HCT116 (cell line): ENCODE measurements around the gene GPRIN2. TPM values are rescaled to one million over a fixed set of nuclear protein-coding genes. Genes with fewer than 3 reads are reported as not detected.

Experiments
- ATAC-seq: fragments of 200-7000 bp; cut with Tn5 transposase; 2 replicates; pipeline ENCODE4 v1.9.1; 2020; ENCODE audit warnings: mild to moderate bottlenecking, moderate library complexity
- BruUV-seq: library from RNA; stranded (reverse); fragments of 400-500 nt; replicated peaks from 2 replicates; lab custom pipeline; 2021; lab: Mats Ljungman, UMichigan
- CTCF ChIA-PET: fragments of 300-600 bp; sonication (Branson Sonifier 250); formaldehyde crosslinking; loops from one replicate; lab custom pipeline; 2021; ENCODE audit warnings: antibody characterized with exemption; lab: Charles Lee
- POLR2A ChIA-PET: fragments of 300-600, 350-600 bp; sonication (Branson Sonifier 250); formaldehyde crosslinking; loops from one replicate; lab custom pipeline; 2021; ENCODE audit warnings: antibody characterized with exemption; lab: Charles Lee
- RAD21 ChIA-PET, 2 experiments: fragments of 300-600 bp; sonication (Branson Sonifier 250); formaldehyde crosslinking; loops; one replicate each; lab custom pipeline; 2023; ENCODE audit warnings: low total read pairs in 2 of 2; ENCODE audit not compliant: uncharacterized antibody in 2 of 2, unreplicated experiment in 2 of 2, low non-redundant PET in 1 of 2; lab: Charles Lee
- DNase-seq: peaks from one replicate; pipeline ENCODE4 v3.0.0-alpha.2; 2010; ENCODE audit warnings: low read depth, low spot score
- H2AFZ ChIP-seq: fragments of 200-600 bp; shearing (Covaris generic), sonication (generic); 2 replicates; pipeline ENCODE4 v1.6.1; 2017; ENCODE audit warnings: low read depth, mixed run types, mixed read lengths, antibody characterized with exemption, low read length; ENCODE audit not compliant: poor library complexity, severe bottlenecking
- H3K27ac ChIP-seq: 2 replicates; pipeline ENCODE4 v1.5.1; 2012; ENCODE audit warnings: low read depth, low read length
- H3K27me3 ChIP-seq: fragments of 200-600 bp; sonication (generic); 2 replicates; pipeline ENCODE4 v1.6.1; 2016; ENCODE audit warnings: mixed run types, low read length, mixed read lengths; ENCODE audit not compliant: insufficient read depth
- H3K36me3 ChIP-seq, 2 experiments: fragments of 200-500 bp in 1 of 2; fragments of 200-600 bp in 1 of 2; sonication (Bioruptor generic) in 1 of 2; sonication (generic) in 1 of 2; 2 replicates each; pipeline versions ENCODE4 v1.5.1 to v1.6.1; 2014 to 2016; ENCODE audit warnings: low read length in 2 of 2, inconsistent platforms in 1 of 2, mixed read lengths in 1 of 2, mixed run types in 1 of 2; ENCODE audit not compliant: insufficient read depth in 2 of 2, control insufficient read depth in 1 of 2
- H3K4me1 ChIP-seq, 2 experiments: fragments of 200-600 bp in 1 of 2; sonication (generic) in 1 of 2; 2 replicates each; pipeline versions ENCODE4 v1.5.1 to v1.6.1; 2012 to 2017; ENCODE audit warnings: low read length in 2 of 2, inconsistent platforms in 1 of 2, mild to moderate bottlenecking in 1 of 2, mixed read lengths in 1 of 2, mixed run types in 1 of 2, moderate library complexity in 1 of 2; ENCODE audit not compliant: insufficient read depth in 2 of 2, control insufficient read depth in 1 of 2
- H3K4me2 ChIP-seq: fragments of 200-600 bp; sonication (generic); 2 replicates; pipeline ENCODE4 v1.6.1; 2017; ENCODE audit warnings: mixed run types, low read length, mixed read lengths
- H3K4me3 ChIP-seq, 2 experiments: fragments of 200-600 bp in 1 of 2; sonication (generic) in 1 of 2; replicated peaks in 1 of 2; 2 replicates each; pipeline ENCODE4 v1.5.1; 2011 to 2016; ENCODE audit warnings: low read length in 2 of 2, control low read depth in 1 of 2, low read depth in 1 of 2, mild to moderate bottlenecking in 1 of 2, mixed read lengths in 1 of 2, mixed run types in 1 of 2
- H3K79me2 ChIP-seq: fragments of 200-600 bp; sonication (generic); 2 replicates; pipeline ENCODE4 v1.6.1; 2017; ENCODE audit warnings: mild to moderate bottlenecking, mixed run types, low read length, moderate library complexity, mixed read lengths; ENCODE audit not compliant: insufficient read depth
- H3K9ac ChIP-seq: fragments of 200-600 bp; sonication (generic); 2 replicates; pipeline ENCODE4 v1.6.1; 2016; ENCODE audit warnings: low read length, mixed read lengths
- H3K9me2 ChIP-seq: fragments of 200-600 bp; sonication (generic), shearing (Covaris generic); 2 replicates; pipeline ENCODE4 v1.6.1; 2017; ENCODE audit warnings: mixed run types, mild to moderate bottlenecking, moderate library complexity; ENCODE audit not compliant: insufficient read depth
- H3K9me3 ChIP-seq, 2 experiments: fragments of 200-500 bp in 1 of 2; fragments of 200-600 bp in 1 of 2; sonication (Bioruptor generic) in 1 of 2; sonication (generic) in 1 of 2; 2 replicates each; pipeline ENCODE4 v1.6.1; 2014 to 2017; ENCODE audit warnings: low read length in 2 of 2, mixed read lengths in 2 of 2, inconsistent platforms in 1 of 2, low read depth in 1 of 2, mild to moderate bottlenecking in 1 of 2, mixed run types in 1 of 2, moderate library complexity in 1 of 2; ENCODE audit not compliant: control insufficient read depth in 1 of 2, insufficient read depth in 1 of 2
- H4K20me1 ChIP-seq: fragments of 200-600 bp; sonication (generic), shearing (Covaris generic); 2 replicates; pipeline ENCODE4 v1.6.1; 2017; ENCODE audit warnings: mixed run types, mild to moderate bottlenecking, moderate library complexity; ENCODE audit not compliant: insufficient read depth
- CBX3 ChIP-seq: IDR thresholded peaks from 2 replicates; pipeline ENCODE4 v1.6.1; 2012; ENCODE audit warnings: low read depth
- CEBPB ChIP-seq: IDR thresholded peaks from 2 replicates; pipeline ENCODE4 v1.6.1; 2012; ENCODE audit warnings: low read depth
- EGR1 ChIP-seq: IDR thresholded peaks from 2 replicates; pipeline ENCODE4 v1.6.1; 2012; ENCODE audit warnings: low read depth
- EZH2 ChIP-seq: fragments of 200-600 bp; sonication (generic); IDR thresholded peaks from 2 replicates; pipeline ENCODE4 v1.6.1; 2017; ENCODE audit warnings: antibody characterized with exemption, mixed run types
- EZH2phosphoT487 ChIP-seq: fragments of 200-600 bp; IDR thresholded peaks from 2 replicates; pipeline ENCODE4 v1.6.1; 2018; ENCODE audit warnings: antibody characterized with exemption, borderline replicate concordance
- FOSL1 ChIP-seq: IDR thresholded peaks from 2 replicates; pipeline ENCODE4 v1.6.1; 2012; ENCODE audit warnings: low read depth
- POLR2A ChIP-seq: IDR thresholded peaks from 2 replicates; pipeline ENCODE4 v1.7.0; 2011; ENCODE audit warnings: borderline replicate concordance; ENCODE audit not compliant: insufficient read depth, insufficient read length; ENCODE audit errors: extremely low read depth
- POLR2AphosphoS5 ChIP-seq: IDR thresholded peaks from 2 replicates; pipeline ENCODE4 v1.6.1; 2011; ENCODE audit warnings: mild to moderate bottlenecking, low read depth, low read length, moderate library complexity
- SP1 ChIP-seq: IDR thresholded peaks from 2 replicates; pipeline ENCODE4 v1.6.1; 2012; ENCODE audit warnings: low read depth
- SRF ChIP-seq: IDR thresholded peaks from 2 replicates; pipeline ENCODE4 v1.6.1; 2012; ENCODE audit warnings: low read depth
- ZNF274 ChIP-seq: fragments of 200-500 bp; sonication (Bioruptor generic); IDR thresholded peaks from 2 replicates; pipeline ENCODE4 v1.6.1; 2014; ENCODE audit warnings: mild to moderate bottlenecking, low read depth, low read length, inconsistent platforms
- intact Hi-C: fragments of 100-400 bp; cut with micrococcal nuclease; formaldehyde crosslinking; loops from 2 replicates; pipeline ENCODE4 v1.10.0; 2022
- total RNA-seq: library from RNA; stranded (reverse); gene quantifications from one replicate; pipeline ENCODE4 v1.2.1, GENCODE V29; 2021; ENCODE audit not compliant: unreplicated experiment
- TF ChIP-seq, protein P1 (sequence below), 3 experiments: fragments of 200-600 bp in 1 of 3; sonication (generic) in 1 of 3; IDR thresholded peaks in 2 of 3; conservative IDR thresholded peaks in 1 of 3; 2 replicates each; pipeline ENCODE4 v1.5.1; 2012 to 2017; ENCODE audit warnings: low read depth in 2 of 3, low read length in 2 of 3, antibody characterized with exemption in 1 of 3, borderline replicate concordance in 1 of 3, control low read depth in 1 of 3, mild to moderate bottlenecking in 1 of 3, mixed read lengths in 1 of 3, mixed run types in 1 of 3, moderate library complexity in 1 of 3; ENCODE audit not compliant: insufficient read depth in 1 of 3
- TF ChIP-seq, protein P2 (sequence below): IDR thresholded peaks from 2 replicates; pipeline ENCODE4 v1.6.1; 2012
- TF ChIP-seq, protein P3 (sequence below): IDR thresholded peaks from 2 replicates; pipeline ENCODE4 v1.6.1; 2011; ENCODE audit warnings: mild to moderate bottlenecking, low read length, moderate library complexity; ENCODE audit not compliant: insufficient replicate concordance; ENCODE audit errors: extremely low read depth
- TF ChIP-seq, protein P4 (sequence below): IDR thresholded peaks from 2 replicates; pipeline ENCODE4 v1.6.1; 2012; ENCODE audit warnings: low read depth

GPRIN2 gene
- total RNA-seq, 1 experiment from 2014 or later, result 1.7 TPM

DNA sequence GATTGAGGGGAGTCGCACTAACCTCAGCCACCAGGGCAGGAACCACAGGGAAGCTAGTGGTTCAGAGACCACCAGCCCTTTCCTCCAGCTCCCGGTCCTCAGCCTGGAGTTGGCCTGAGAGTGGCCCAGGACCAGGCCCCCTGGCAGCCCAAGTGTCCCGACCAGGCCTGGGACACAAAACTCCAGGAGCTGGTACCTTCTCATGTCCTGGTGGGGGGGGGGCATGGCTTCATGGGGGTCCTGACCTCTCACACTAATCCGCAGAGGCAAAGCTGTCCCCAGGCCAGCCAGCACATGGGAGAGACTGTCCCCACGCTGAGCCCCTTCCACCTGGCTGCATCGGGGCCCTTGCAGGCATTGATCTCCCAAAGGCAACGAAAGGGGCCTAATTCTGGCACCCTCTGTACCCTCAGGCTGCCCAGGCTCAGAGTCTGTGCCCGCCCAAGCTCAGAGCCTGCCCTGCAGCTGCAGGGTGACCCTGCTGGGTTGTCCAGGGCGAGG is 28.2 kb downstream of the GPRIN2 start (continued):
- TF ChIP-seq, protein P1, sequence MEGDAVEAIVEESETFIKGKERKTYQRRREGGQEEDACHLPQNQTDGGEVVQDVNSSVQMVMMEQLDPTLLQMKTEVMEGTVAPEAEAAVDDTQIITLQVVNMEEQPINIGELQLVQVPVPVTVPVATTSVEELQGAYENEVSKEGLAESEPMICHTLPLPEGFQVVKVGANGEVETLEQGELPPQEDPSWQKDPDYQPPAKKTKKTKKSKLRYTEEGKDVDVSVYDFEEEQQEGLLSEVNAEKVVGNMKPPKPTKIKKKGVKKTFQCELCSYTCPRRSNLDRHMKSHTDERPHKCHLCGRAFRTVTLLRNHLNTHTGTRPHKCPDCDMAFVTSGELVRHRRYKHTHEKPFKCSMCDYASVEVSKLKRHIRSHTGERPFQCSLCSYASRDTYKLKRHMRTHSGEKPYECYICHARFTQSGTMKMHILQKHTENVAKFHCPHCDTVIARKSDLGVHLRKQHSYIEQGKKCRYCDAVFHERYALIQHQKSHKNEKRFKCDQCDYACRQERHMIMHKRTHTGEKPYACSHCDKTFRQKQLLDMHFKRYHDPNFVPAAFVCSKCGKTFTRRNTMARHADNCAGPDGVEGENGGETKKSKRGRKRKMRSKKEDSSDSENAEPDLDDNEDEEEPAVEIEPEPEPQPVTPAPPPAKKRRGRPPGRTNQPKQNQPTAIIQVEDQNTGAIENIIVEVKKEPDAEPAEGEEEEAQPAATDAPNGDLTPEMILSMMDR (IDR thresholded peaks at IDR 0.05 in 2 of 3, conservative IDR thresholded peaks at IDR 0.05 in 1 of 3; ENCODE audit: borderline replicate concordance in 1 of 3, insufficient read depth in 1 of 3, low read depth in 2 of 3, low read length in 2 of 3), result no peak
- TF ChIP-seq CEBPB, result no peak
- TF ChIP-seq EZH2, result no peak
- no peak for TF ChIP-seq SP1
- no peak for TF ChIP-seq EZH2phosphoT487
- no peak for TF ChIP-seq FOSL1
- TF ChIP-seq EGR1, result no peak
- TF ChIP-seq POLR2AphosphoS5, result no peak
- TF ChIP-seq, all 23 proteins: peak for 0

DNA sequence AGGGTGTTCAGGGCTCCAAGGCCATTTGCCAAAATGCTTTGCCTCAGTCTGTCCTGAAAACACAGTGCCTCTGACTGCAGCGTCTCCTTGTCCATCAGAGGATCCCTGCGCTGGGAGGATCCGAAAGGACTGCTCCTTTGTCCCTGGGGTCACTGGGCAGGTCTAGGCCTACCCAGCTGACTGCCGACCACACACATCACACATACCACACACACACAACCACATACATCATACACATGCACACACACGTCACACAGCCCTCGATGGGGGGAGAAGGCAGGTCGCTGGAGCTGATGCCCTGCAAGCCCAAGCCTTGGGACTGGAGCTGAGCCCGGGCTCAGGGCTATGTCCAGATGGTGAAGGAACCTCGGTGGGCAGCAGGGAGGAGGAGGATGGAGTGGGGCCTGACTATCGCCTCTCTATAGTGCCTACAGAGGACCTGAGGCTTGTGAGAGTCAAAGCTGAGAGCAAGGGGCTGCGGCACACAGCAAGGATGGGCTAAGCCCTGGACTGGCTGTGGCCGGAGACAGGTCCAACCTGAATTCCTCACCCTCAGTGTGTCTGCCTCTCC is 29.1 kb downstream of the GPRIN2 start:
- BruUV-seq, result no TSS peak
- Histone ChIP-seq H3K9ac (no peak overlapping the region), H3K9me2 (no peaks in the 10 kb centered on the region), H3K27ac (no peak overlapping the region), H2AFZ (no peak overlapping the region), H3K9me3 (peaks cover 0 to 4% of the 10 kb centered on the region in 2 experiments; a peak in 1 of 4 replicates), H3K79me2 (no peaks in the 10 kb centered on the region), H3K36me3 (no peaks in the 10 kb centered on the region), H3K4me2 (no peak overlapping the region), H3K27me3 (no peaks in the 10 kb centered on the region), H3K4me3 (no peak overlapping the region), H4K20me1 (no peaks in the 10 kb centered on the region), H3K4me1 (peaks cover 29 to 45% of the 10 kb centered on the region in 2 experiments)
- intact Hi-C loops, result no loop called here
- RAD21 ChIA-PET, result no interaction called here
- ATAC-seq (no peak), DNase-seq (no peak)
- POLR2A ChIA-PET, result no interaction called here
- no peak for TF ChIP-seq POLR2A
- TF ChIP-seq, protein P2, sequence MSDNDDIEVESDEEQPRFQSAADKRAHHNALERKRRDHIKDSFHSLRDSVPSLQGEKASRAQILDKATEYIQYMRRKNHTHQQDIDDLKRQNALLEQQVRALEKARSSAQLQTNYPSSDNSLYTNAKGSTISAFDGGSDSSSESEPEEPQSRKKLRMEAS, result no peak
- TF ChIP-seq SP1, result no peak
- TF ChIP-seq, protein P3, sequence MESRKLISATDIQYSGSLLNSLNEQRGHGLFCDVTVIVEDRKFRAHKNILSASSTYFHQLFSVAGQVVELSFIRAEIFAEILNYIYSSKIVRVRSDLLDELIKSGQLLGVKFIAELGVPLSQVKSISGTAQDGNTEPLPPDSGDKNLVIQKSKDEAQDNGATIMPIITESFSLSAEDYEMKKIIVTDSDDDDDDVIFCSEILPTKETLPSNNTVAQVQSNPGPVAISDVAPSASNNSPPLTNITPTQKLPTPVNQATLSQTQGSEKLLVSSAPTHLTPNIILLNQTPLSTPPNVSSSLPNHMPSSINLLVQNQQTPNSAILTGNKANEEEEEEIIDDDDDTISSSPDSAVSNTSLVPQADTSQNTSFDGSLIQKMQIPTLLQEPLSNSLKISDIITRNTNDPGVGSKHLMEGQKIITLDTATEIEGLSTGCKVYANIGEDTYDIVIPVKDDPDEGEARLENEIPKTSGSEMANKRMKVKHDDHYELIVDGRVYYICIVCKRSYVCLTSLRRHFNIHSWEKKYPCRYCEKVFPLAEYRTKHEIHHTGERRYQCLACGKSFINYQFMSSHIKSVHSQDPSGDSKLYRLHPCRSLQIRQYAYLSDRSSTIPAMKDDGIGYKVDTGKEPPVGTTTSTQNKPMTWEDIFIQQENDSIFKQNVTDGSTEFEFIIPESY, result no peak
- no peak for TF ChIP-seq ZNF274
- TF ChIP-seq, protein P4, sequence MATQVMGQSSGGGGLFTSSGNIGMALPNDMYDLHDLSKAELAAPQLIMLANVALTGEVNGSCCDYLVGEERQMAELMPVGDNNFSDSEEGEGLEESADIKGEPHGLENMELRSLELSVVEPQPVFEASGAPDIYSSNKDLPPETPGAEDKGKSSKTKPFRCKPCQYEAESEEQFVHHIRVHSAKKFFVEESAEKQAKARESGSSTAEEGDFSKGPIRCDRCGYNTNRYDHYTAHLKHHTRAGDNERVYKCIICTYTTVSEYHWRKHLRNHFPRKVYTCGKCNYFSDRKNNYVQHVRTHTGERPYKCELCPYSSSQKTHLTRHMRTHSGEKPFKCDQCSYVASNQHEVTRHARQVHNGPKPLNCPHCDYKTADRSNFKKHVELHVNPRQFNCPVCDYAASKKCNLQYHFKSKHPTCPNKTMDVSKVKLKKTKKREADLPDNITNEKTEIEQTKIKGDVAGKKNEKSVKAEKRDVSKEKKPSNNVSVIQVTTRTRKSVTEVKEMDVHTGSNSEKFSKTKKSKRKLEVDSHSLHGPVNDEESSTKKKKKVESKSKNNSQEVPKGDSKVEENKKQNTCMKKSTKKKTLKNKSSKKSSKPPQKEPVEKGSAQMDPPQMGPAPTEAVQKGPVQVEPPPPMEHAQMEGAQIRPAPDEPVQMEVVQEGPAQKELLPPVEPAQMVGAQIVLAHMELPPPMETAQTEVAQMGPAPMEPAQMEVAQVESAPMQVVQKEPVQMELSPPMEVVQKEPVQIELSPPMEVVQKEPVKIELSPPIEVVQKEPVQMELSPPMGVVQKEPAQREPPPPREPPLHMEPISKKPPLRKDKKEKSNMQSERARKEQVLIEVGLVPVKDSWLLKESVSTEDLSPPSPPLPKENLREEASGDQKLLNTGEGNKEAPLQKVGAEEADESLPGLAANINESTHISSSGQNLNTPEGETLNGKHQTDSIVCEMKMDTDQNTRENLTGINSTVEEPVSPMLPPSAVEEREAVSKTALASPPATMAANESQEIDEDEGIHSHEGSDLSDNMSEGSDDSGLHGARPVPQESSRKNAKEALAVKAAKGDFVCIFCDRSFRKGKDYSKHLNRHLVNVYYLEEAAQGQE, result no peak
- TF ChIP-seq SRF, result no peak
- no peak for TF ChIP-seq POLR2AphosphoS5
- no peak for TF ChIP-seq CBX3
- CTCF ChIA-PET, result interaction anchor here (1.1 kb wide), 1 partner anchor 18 kb away, joined by 3 read pairs; no protein-coding TSS in a partner anchor
